Measurements from ENCODE around the gene MYO3B.
"Not testable (repeated sequence)": the region's sequence is repeated elsewhere in the genome, so short reads cannot be mapped to it uniquely, and the experiment has no call there.

The MYO3B gene

GRCh38 chr2:170262806-170263205, 84.9 kb downstream of the MYO3B start:
- no peak for TF ChIP-seq CTCF (IDR thresholded peaks at IDR 0.05; ENCODE audit: insufficient read depth, low read depth, low read length, missing control alignments)
- no peak overlapping the region for H3K4me3 ChIP-seq (ENCODE audit: low read depth, low read length)
- no peak for DNase-seq (ENCODE audit: low read depth)

- not testable (repeated sequence) for DNase-seq (ENCODE audit: low read depth); H3K4me3 ChIP-seq (ENCODE audit: low read depth, low read length)
These were observed 86.0 kb downstream of the MYO3B start for GRCh38 chr2:170263728-170264521.

- TF ChIP-seq CTCF (IDR thresholded peaks at IDR 0.05; ENCODE audit: insufficient read depth, low read depth, low read length, missing control alignments), result no peak
- no peak for DNase-seq (ENCODE audit: low read depth)
- H3K4me3 ChIP-seq (ENCODE audit: low read depth, low read length), result no peak overlapping the region
These were observed 86.5 kb downstream of the MYO3B start for GRCh38 chr2:170264522-170264860.

- no peak for DNase-seq (ENCODE audit: low read depth)
- no peak for TF ChIP-seq CTCF (IDR thresholded peaks at IDR 0.05; ENCODE audit: insufficient read depth, low read depth, low read length, missing control alignments)
- no peak overlapping the region for H3K4me3 ChIP-seq (ENCODE audit: low read depth, low read length)
These were observed 86.9 kb downstream of the MYO3B start for GRCh38 chr2:170264865-170265264.

- TF ChIP-seq CTCF (IDR thresholded peaks at IDR 0.05; ENCODE audit: insufficient read depth, low read depth, low read length, missing control alignments), result no peak
- no peak for DNase-seq (ENCODE audit: low read depth)
- no peak overlapping the region for H3K4me3 ChIP-seq (ENCODE audit: low read depth, low read length)
These were observed 87.4 kb downstream of the MYO3B start for GRCh38 chr2:170265321-170265720.

- no peak overlapping the region for H3K4me3 ChIP-seq (ENCODE audit: low read depth, low read length)
These were observed 88.4 kb downstream of the MYO3B start for GRCh38 chr2:170266358-170266757.

GRCh38 chr2:170267071-170267470, 89.1 kb downstream of the MYO3B start:
- no peak for TF ChIP-seq CTCF (IDR thresholded peaks at IDR 0.05; ENCODE audit: insufficient read depth, low read depth, low read length, missing control alignments)
- no peak overlapping the region for H3K4me3 ChIP-seq (ENCODE audit: low read depth, low read length)
- no peak for DNase-seq (ENCODE audit: low read depth)

More at GRCh38 chr2:170266358-170266757, 88.4 kb downstream of the MYO3B start:
- DNase-seq (ENCODE audit: low read depth), result no peak
- no peak for TF ChIP-seq CTCF (IDR thresholded peaks at IDR 0.05; ENCODE audit: insufficient read depth, low read depth, low read length, missing control alignments)

Measured in GM12865 (cell line).